Right lobe of liver (tissue), 6 donors: Measurements from ENCODE around the gene CDK1. TPM values are rescaled to one million over a fixed set of nuclear protein-coding genes. Genes with fewer than 3 reads are reported as not detected.

Source experiments
- ATAC-seq, 4 donors: fragments of 200-7000 bp; cut with Tn5 transposase; one replicate each; pipeline ENCODE4 v1.9.1; 2020; ENCODE audit warnings: mild to moderate bottlenecking in 4 of 4, moderate library complexity in 4 of 4
- DNase-seq, 3 donors: peaks; one replicate each; pipeline ENCODE4 v3.0.0-alpha.2; 2020
- H3K27ac ChIP-seq, 3 donors: fragments of 200-600 bp; one replicate each; pipeline ENCODE4 v1.8.0; 2022
- H3K27me3 ChIP-seq, 2 donors: fragments of 200-600 bp; one replicate each; pipeline ENCODE4 v1.8.0; 2022
- H3K36me3 ChIP-seq, 4 donors: fragments of 200-600 bp; sonication (generic) in 1 of 4; one replicate each; pipeline versions ENCODE4 v1.5.1 to v1.8.0; 2017 to 2022; ENCODE audit warnings: control low read depth in 1 of 4
- H3K4me1 ChIP-seq, 4 donors: fragments of 200-600 bp; sonication (generic) in 1 of 4; one replicate each; pipeline versions ENCODE4 v1.5.1 to v1.8.0; 2017 to 2022; ENCODE audit warnings: control low read depth in 1 of 4
- H3K4me3 ChIP-seq, 3 donors: fragments of 200-600 bp; one replicate each; pipeline ENCODE4 v1.8.0; 2022
- H3K9me3 ChIP-seq, 4 donors: fragments of 200-600 bp; sonication (generic) in 1 of 4; one replicate each; pipeline versions ENCODE4 v1.5.1 to v1.8.0; 2017 to 2022; ENCODE audit warnings: control low read depth in 1 of 4
- CTCF ChIP-seq, 4 donors: fragments of 200-600 bp in 3 of 4; fragments of 450-650 bp in 1 of 4; IDR thresholded peaks; one replicate each; pipeline versions ENCODE4 v1.5.1 to v1.8.0; 2016 to 2022; ENCODE audit warnings: antibody characterized with exemption in 4 of 4, mild to moderate bottlenecking in 2 of 4
- POLR2A ChIP-seq: fragments of 450-650 bp; IDR thresholded peaks from one replicate; pipeline ENCODE4 v1.6.1; 2017; ENCODE audit warnings: antibody characterized with exemption, mild to moderate bottlenecking
- WGBS: methylation state at CpG from one replicate; pipeline ENCODE4 v1.1.6; 2018; ENCODE audit warnings: low coverage, low lambda C conversion rate; ENCODE audit not compliant: insufficient coverage; ENCODE audit errors: missing lambda C conversion rate; 5-methylcytosine and 5-hydroxymethylcytosine counted together
- intact Hi-C, 2 donors: fragments of 100-400 bp; cut with DNase I; formaldehyde crosslinking; loops; one replicate each; pipeline versions ENCODE4 v1.11.2 to v1.14.1; 2022
- total RNA-seq, 6 experiments: library from RNA; depleted of rRNA in 2 of 6; stranded (reverse); fragments of >200 nt in 2 of 6; fragmentation: NEBNext Ultra II Directional in 3 of 6; extraction: Animal tissue kit (Norgen Biotek cat#: 25700) in 3 of 6; gene quantifications; one replicate each; pipeline versions ENCODE4 v1.1.0 to v1.2.4, GENCODE V29; 2016 to 2023
- donor health status: DM: no; HTN: yes; CAD: no.
- donor health status: DM: no; HTN: no; CAD: no.
- donor health status: DM: no; HTN: no; CAD: no.
- donor health status: DM: no; HTN: yes; CAD: no.
- donor health status: DM: no; HTN: yes; CAD: no.

Gene CDK1
- total RNA-seq, 6 experiments from 2014 or later = 1.2 to 3.6 (median 3.0) TPM; not detected in 1

DNA sequence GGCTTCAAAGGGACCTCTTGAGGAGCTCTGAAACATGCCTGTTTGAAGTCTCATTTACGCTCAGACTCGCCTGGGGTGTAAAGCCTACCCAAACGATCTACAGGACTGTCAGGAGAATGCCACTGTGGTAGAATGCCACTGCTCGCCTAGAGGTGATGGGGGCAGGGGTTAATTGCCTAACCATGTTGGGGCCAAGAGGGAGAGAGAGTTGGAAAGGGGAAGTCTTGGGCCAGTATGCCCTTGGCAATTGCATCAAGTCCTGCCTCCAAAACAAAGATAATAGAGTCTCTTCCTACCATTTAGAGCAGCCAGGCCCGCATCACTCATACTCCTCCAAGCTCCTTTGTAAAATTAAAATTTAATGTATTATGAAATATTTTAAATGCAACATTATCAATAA lies 25.2 kb downstream of the CDK1 start:
- Histone ChIP-seq H3K27me3 (no peaks in the 10 kb centered on the region), H3K4me1 (no peaks in the 10 kb centered on the region), H3K9me3 (no peaks in the 10 kb centered on the region), H3K36me3 (no peaks in the 10 kb centered on the region), H3K27ac (no peak overlapping the region), H3K4me3 (no peak overlapping the region)
- no peak for DNase-seq
- intact Hi-C loops = no loop called here
- no peak for ATAC-seq
- no peak for TF ChIP-seq CTCF (IDR thresholded peaks at IDR 0.05)
- no peak for TF ChIP-seq POLR2A
- 95% methylated on average over 4 of the region's 5 CpGs for WGBS

- H3K27me3 ChIP-seq = no peaks in the 10 kb centered on the region
- no peaks in the 10 kb centered on the region for H3K36me3 ChIP-seq
- H3K9me3 ChIP-seq = no peaks in the 10 kb centered on the region
- TF ChIP-seq CTCF (IDR thresholded peaks at IDR 0.05) (no peak), POLR2A (no peak)
- DNase-seq (no peak), ATAC-seq (no peak)
- intact Hi-C loops = no loop called here
- H3K4me1 ChIP-seq = no peaks in the 10 kb centered on the region
- H3K27ac ChIP-seq = no peak overlapping the region
- H3K4me3 ChIP-seq = no peak overlapping the region
- 100% methylated on average over 1 of the region's 1 CpG for WGBS
Measured at GRCh38 chr10:60803865-60804264, 25.6 kb downstream of the CDK1 start.

DNA sequence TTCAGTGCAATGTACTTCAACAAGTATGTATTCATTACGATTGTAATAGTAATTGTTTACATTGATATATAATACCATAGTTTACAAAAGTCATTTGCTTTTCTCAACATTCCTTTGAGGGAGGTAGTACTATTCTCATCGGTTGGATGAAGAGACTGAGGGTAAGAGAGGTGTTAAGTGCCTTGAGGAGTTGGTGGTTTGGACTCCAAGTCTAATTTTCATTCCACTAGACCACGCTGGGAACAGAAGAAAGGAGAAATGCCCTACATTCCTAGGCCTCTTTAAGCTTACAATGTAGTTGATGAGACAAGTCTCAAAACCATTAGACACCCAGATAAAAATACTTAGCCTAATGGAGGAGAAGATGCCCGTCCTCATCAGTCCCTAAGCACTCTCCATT lies 28.6 kb downstream of the CDK1 start:
- no peaks in the 10 kb centered on the region for H3K27me3 ChIP-seq
- TF ChIP-seq POLR2A (no peak), CTCF (IDR thresholded peaks at IDR 0.05) (no peak)
- H3K27ac ChIP-seq = no peak overlapping the region
- intact Hi-C loops = no loop called here
- no peaks in the 10 kb centered on the region for H3K4me1 ChIP-seq
- ATAC-seq = no peak
- no peaks in the 10 kb centered on the region for H3K36me3 ChIP-seq
- WGBS = 69% methylated on average over 4 of the region's 4 CpGs
- H3K4me3 ChIP-seq = no peak overlapping the region
- H3K9me3 ChIP-seq = no peaks in the 10 kb centered on the region
- no peak for DNase-seq

DNA sequence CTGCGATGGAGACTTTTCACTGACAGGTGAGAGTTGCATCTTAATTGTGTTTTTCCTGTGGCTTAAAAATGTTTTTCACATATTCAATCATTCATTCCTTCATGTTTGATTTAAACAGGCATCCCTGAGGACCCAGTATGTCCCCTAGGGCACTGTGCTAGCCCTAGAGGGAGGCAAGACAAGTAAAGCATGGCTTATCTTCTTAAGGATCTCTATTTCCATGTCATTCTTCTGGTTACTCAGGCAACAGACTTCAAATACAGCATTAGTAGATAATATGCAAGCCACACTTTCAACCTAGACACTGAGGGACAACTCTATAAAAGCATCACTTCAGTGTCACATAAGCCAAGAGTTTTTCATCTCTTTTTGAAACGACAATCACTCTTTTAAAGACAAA lies 29.2 kb downstream of the CDK1 start:
- Histone ChIP-seq H3K36me3 (no peaks in the 10 kb centered on the region), H3K4me1 (no peaks in the 10 kb centered on the region), H3K9me3 (no peaks in the 10 kb centered on the region), H3K27ac (no peak overlapping the region), H3K27me3 (no peaks in the 10 kb centered on the region), H3K4me3 (no peak overlapping the region)
- ATAC-seq = no peak
- no peak for DNase-seq
- no peak for TF ChIP-seq POLR2A
- TF ChIP-seq CTCF (IDR thresholded peaks at IDR 0.05) = no peak
- WGBS = 71% methylated on average over 1 of the region's 2 CpGs
- intact Hi-C loops = no loop called here

DNA sequence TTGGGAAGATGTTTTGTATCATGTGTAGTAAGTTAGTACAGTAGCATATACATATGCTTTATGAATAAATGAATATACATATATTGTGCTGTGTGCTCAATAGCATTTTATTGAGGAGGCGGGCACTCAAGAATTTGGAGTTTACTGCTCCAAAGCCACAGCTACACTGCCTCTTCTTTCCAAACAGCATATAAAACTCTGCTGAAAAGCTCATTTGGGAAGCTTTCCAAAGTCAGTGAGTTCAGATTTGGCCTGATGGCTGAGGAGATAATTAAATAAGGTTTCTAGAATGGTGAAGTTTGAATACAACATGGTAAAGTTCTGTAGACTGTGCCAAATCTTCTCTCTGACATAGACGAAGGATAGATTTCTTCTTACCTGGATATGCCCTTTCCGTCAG lies 29.8 kb downstream of the CDK1 start:
- Histone ChIP-seq H3K4me1 (no peaks in the 10 kb centered on the region), H3K9me3 (no peaks in the 10 kb centered on the region), H3K36me3 (no peaks in the 10 kb centered on the region), H3K27ac (no peak overlapping the region), H3K4me3 (no peak overlapping the region), H3K27me3 (no peaks in the 10 kb centered on the region)
- DNase-seq = no peak
- no peak for TF ChIP-seq POLR2A
- TF ChIP-seq CTCF (IDR thresholded peaks at IDR 0.05) = no peak
- WGBS = 62% methylated on average over 3 of the region's 3 CpGs
- intact Hi-C loops = no loop called here
- ATAC-seq = no peak
